Right cardiac atrium (tissue), 5 donors: Measurements from ENCODE around the gene TGM6. TPM values are rescaled to one million over a fixed set of nuclear protein-coding genes. Genes with fewer than 3 reads are reported as not detected.

Experiments
- ATAC-seq, 2 donors: fragments of 200-7000 bp; cut with Tn5 transposase; one replicate each; pipeline versions ENCODE4 v1.8.0 to v1.9.1; 2020; ENCODE audit warnings: moderate library complexity in 2 of 2, mild to moderate bottlenecking in 1 of 2
- DNase-seq, 3 donors: peaks; one replicate each; pipeline ENCODE4 v3.0.0-alpha.2; 2020
- H3K27ac ChIP-seq: one replicate; pipeline ENCODE4 v1.5.1; 2013; ENCODE audit warnings: mild to moderate bottlenecking, low read length, control low read depth, moderate library complexity
- H3K27me3 ChIP-seq: one replicate; pipeline ENCODE4 v1.6.1; 2013; ENCODE audit not compliant: control insufficient read depth, insufficient read depth
- H3K4me1 ChIP-seq: one replicate; pipeline ENCODE4 v1.6.1; 2013; ENCODE audit warnings: low read length; ENCODE audit not compliant: control insufficient read depth, insufficient read depth
- H3K4me3 ChIP-seq: one replicate; pipeline ENCODE4 v1.5.1; 2013; ENCODE audit warnings: low read length, control low read depth
- H3K9me3 ChIP-seq: one replicate; pipeline ENCODE4 v1.6.1; 2013; ENCODE audit warnings: low read length; ENCODE audit not compliant: control insufficient read depth
- WGBS: extraction: QIAGEN DNeasy Blood & Tissue Kit; methylation state at CpG from one replicate; pipeline ENCODE4 v1.1.7; 2013; 5-methylcytosine and 5-hydroxymethylcytosine counted together
- intact Hi-C, 4 donors: fragments of 100-400 bp; cut with DNase I; formaldehyde crosslinking; loops; one replicate each; pipeline versions ENCODE4 v1.11.0 to v1.14.0; 2022 to 2023
- polyA plus RNA-seq: library from polyadenylated mRNA; stranded (reverse); fragments of 200-250 nt; gene quantifications from one replicate; pipeline ENCODE4 v1.2.3, GENCODE V29; 2013
- total RNA-seq, 4 donors: library from RNA; stranded (reverse); fragmentation: NEBNext Ultra II Directional; extraction: Animal tissue kit (Norgen Biotek cat#: 25700); gene quantifications; one replicate each; pipeline ENCODE4 v1.2.1, GENCODE V29; 2021
- donor health status: healthy with polysubstance abuse.
- donor health status: DM: no; HTN: yes; CAD: no.
- donor health status: DM: no; HTN: no; CAD: no.
- donor health status: DM: no; HTN: yes; CAD: no; lungs with severe emphysema.
- donor health status: DM: yes; HTN: yes; CAD: no.

Gene TGM6
- total and polyA plus RNA-seq, 5 donors, result not detected

DNA sequence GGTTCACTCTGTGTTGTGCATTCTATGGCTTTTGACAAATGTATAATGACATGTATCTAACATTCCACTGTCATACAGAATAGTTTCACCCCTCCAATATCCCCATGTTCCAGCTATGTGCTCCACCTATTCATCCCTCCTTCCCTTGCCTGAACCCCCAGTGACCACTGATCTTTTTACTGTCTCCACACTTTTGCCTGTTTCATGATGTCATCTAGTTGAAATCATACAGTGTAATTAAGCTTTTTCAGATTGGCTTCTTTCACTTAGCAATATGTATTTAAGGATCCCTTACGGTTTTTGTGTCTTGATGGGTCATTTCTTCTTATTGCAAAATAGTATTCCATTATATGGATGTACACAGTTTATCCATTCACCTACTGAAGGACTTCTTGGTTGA lies 39.8 kb downstream of the TGM6 start:
- H3K4me1 ChIP-seq, result no peaks in the 10 kb centered on the region
- H3K27ac ChIP-seq, result no peak overlapping the region
- DNase-seq, result no peak
- no peak for ATAC-seq
- H3K27me3 ChIP-seq, result no peaks in the 10 kb centered on the region
- no peaks in the 10 kb centered on the region for H3K9me3 ChIP-seq
- WGBS, result 70% methylated on average over 1 of the region's 1 CpG
- intact Hi-C loops, result no loop called here
- H3K4me3 ChIP-seq, result no peak overlapping the region

DNA sequence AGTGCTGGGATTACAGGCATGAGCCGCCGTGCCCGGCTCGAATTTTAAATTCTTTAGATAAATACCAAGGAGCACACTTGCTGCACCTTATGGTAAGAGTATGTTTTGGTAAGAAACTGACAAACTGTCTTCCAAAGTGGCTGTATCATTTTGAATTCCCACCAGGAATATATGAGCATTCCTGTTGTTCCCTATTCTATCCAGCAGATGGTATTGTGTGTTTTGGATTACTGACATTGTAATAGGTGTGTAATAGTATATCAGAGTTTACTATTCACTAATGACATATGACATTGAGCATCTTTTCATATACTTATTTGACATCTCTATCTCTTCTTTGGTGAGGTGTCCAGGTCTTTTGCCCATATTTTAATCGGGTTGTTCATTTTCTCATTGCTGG lies 40.5 kb downstream of the TGM6 start:
- no peaks in the 10 kb centered on the region for H3K27me3 ChIP-seq
- no peak for ATAC-seq
- 79% methylated on average over 5 of the region's 5 CpGs for WGBS
- intact Hi-C loops, result no loop called here
- no peak for DNase-seq
- no peaks in the 10 kb centered on the region for H3K4me1 ChIP-seq
- H3K27ac ChIP-seq, result no peak overlapping the region
- H3K9me3 ChIP-seq, result no peaks in the 10 kb centered on the region
- H3K4me3 ChIP-seq, result no peak overlapping the region

- no peak for ATAC-seq
Observed at GRCh38 chr20:2429051-2429450, 48.4 kb downstream of the TGM6 start.

DNA sequence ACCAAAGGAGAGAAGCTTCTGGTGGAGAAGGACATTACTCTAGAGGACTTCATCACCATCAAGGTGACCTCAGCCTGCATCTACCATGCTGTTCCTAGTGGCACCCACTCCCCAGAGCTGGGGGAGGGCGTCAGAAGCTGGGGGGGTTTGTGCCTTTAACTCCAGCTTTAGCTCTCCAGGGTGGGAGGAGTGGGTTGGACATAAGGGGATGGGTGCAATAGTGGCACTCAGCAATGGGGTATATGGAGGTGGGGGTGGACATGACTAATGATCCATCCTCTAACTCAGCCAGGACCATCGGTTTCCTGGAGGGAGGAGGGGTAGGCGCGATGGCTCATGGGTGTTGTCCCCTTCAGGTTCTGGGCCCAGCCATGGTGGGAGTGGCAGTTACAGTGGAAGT lies 49.8 kb downstream of the TGM6 start:
- Histone ChIP-seq H3K4me3 (no peak overlapping the region), H3K27me3 (no peaks in the 10 kb centered on the region), H3K27ac (no peak overlapping the region), H3K9me3 (no peaks in the 10 kb centered on the region), H3K4me1 (no peaks in the 10 kb centered on the region)
- WGBS, result 81% methylated on average over 4 of the region's 4 CpGs
- ATAC-seq, result no peak
- intact Hi-C loops, result no loop called here
- DNase-seq, result no peak

More at GRCh38 chr20:2429051-2429450, 48.4 kb downstream of the TGM6 start:
- WGBS, result 80% methylated on average over 6 of the region's 6 CpGs
- no peaks in the 10 kb centered on the region for H3K9me3 ChIP-seq
- no peak overlapping the region for H3K27ac ChIP-seq
- H3K4me3 ChIP-seq, result no peak overlapping the region
- intact Hi-C loops, result no loop called here
- DNase-seq, result no peak
- no peaks in the 10 kb centered on the region for H3K4me1 ChIP-seq
- H3K27me3 ChIP-seq, result no peaks in the 10 kb centered on the region

GRCh38 chr20:2431185-2431584 lies 50.5 kb downstream of the TGM6 start:
- ATAC-seq (no peak), DNase-seq (no peak)
- no peaks in the 10 kb centered on the region for H3K9me3 ChIP-seq
- no peaks in the 10 kb centered on the region for H3K27me3 ChIP-seq
- H3K4me3 ChIP-seq, result no peak overlapping the region
- 36% methylated on average over 1 of the region's 1 CpG for WGBS
- intact Hi-C loops, result no loop called here
- H3K27ac ChIP-seq, result no peak overlapping the region
- H3K4me1 ChIP-seq, result no peaks in the 10 kb centered on the region

GRCh38 chr20:2446845-2447244 lies 66.1 kb downstream of the TGM6 start:
- intact Hi-C loops, result no loop called here
- no peaks in the 10 kb centered on the region for H3K27me3 ChIP-seq
- no peaks in the 10 kb centered on the region for H3K9me3 ChIP-seq
- DNase-seq (no peak), ATAC-seq (no peak)
- WGBS, result 75% methylated on average over 4 of the region's 4 CpGs
- H3K27ac ChIP-seq, result no peak overlapping the region
- no peak overlapping the region for H3K4me3 ChIP-seq
- no peaks in the 10 kb centered on the region for H3K4me1 ChIP-seq

GRCh38 chr20:2449386-2449785 lies 68.7 kb downstream of the TGM6 start:
- intact Hi-C loops, result no loop called here
- WGBS, result 92% methylated on average over 1 of the region's 1 CpG

DNA sequence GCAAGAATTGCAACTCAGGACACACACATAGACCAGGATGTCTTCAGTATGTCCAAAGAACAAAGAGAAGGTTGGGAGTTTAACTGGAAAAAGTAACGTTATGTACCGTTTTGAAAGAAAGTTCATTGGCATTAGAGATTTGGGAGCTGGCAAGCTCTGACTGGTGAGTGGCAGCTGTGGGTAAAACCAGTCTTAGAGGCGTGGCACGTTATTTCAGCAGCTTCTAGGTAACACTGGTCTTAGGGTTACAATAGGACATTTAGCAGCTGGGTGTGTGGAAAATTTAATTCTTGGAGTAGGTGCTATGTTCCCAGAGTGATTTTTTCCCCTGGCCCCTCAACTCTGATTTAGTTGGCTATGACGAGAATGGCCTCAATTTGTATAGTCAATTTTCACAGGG lies 70.7 kb downstream of the TGM6 start:
- WGBS, result 83% methylated on average over 5 of the region's 5 CpGs
- H3K4me3 ChIP-seq, result no peak overlapping the region
- no peak for ATAC-seq

More at GRCh38 chr20:2449386-2449785, 68.7 kb downstream of the TGM6 start:
- DNase-seq, result no peak
- Histone ChIP-seq H3K9me3 (no peaks in the 10 kb centered on the region), H3K27ac (no peak overlapping the region), H3K27me3 (no peaks in the 10 kb centered on the region), H3K4me3 (no peak overlapping the region), H3K4me1 (no peaks in the 10 kb centered on the region)
- ATAC-seq, result no peak

DNA sequence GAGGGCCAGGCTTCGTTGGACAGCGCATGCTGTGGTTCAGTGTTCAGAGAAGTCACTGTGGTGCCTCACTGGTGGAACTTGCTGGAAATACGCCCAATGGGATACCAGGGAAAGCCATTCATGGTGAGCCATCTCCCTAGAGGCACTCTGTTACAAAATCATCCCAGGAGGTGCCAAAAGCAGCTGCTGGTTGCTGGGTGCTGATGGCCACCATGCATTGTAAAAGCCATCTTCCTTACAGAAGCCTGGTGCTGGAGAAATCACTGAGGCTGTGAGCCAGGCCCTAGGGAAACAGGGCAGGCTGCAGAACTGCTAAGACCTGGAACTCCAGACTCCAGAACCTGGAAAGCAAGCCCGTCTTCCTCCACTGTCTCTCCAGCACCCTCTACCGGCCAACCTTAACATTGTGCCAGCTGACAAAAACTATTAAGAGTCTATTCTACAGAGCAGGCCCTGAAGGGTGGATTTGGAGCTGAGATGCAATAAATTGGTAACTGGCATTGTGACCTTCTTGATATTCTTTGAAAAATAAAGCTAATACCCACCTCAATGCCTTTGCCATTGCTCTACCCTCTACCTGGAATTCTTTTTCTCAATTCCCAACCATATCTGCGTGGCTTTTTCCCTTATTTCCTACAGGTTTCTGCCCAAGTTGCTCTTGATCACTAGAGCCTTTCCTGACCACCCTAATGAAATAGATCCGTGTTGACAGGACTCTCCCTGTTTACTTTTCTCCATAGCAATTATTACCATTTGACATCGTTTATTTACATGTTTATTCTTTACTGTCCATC lies 71.4 kb downstream of the TGM6 start:
- DNase-seq (peak in 2 of 3 donors; percentile 62 to 77), ATAC-seq (peak; percentile 54 to 70)
- H3K27ac ChIP-seq, result no peak overlapping the region
- H3K27me3 ChIP-seq, result no peaks in the 10 kb centered on the region
- WGBS, result 52% methylated on average over 8 of the region's 8 CpGs
- H3K4me3 ChIP-seq, result no peak overlapping the region
- H3K4me1 ChIP-seq, result no peaks in the 10 kb centered on the region
- intact Hi-C loops, result loop anchor here in 3 of 4 donors (5.0 to 10.0 kb wide), 5 partner anchors 245 to 687 kb away; no protein-coding TSS in a partner anchor
- H3K9me3 ChIP-seq, result no peaks in the 10 kb centered on the region

More for the DNA sequence above, 70.7 kb downstream of the TGM6 start:
- Histone ChIP-seq H3K27ac (no peak overlapping the region), H3K27me3 (no peaks in the 10 kb centered on the region), H3K4me1 (no peaks in the 10 kb centered on the region), H3K9me3 (no peaks in the 10 kb centered on the region)
- intact Hi-C loops, result loop anchor here in 3 of 4 donors (5.0 to 10.0 kb wide), 5 partner anchors 244 to 687 kb away; no protein-coding TSS in a partner anchor
- DNase-seq, result no peak

- intact Hi-C loops, result loop anchor here in 3 of 4 donors (5.0 to 10.0 kb wide), 5 partner anchors 246 to 689 kb away; no protein-coding TSS in a partner anchor
- ATAC-seq (no peak), DNase-seq (no peak)
- no peak overlapping the region for H3K27ac ChIP-seq
- no peaks in the 10 kb centered on the region for H3K4me1 ChIP-seq
- H3K4me3 ChIP-seq, result no peak overlapping the region
- H3K27me3 ChIP-seq, result no peaks in the 10 kb centered on the region
- WGBS, result 82% methylated on average over 3 of the region's 3 CpGs
- H3K9me3 ChIP-seq, result no peaks in the 10 kb centered on the region
Observed at GRCh38 chr20:2453792-2454191, 73.1 kb downstream of the TGM6 start.

DNA sequence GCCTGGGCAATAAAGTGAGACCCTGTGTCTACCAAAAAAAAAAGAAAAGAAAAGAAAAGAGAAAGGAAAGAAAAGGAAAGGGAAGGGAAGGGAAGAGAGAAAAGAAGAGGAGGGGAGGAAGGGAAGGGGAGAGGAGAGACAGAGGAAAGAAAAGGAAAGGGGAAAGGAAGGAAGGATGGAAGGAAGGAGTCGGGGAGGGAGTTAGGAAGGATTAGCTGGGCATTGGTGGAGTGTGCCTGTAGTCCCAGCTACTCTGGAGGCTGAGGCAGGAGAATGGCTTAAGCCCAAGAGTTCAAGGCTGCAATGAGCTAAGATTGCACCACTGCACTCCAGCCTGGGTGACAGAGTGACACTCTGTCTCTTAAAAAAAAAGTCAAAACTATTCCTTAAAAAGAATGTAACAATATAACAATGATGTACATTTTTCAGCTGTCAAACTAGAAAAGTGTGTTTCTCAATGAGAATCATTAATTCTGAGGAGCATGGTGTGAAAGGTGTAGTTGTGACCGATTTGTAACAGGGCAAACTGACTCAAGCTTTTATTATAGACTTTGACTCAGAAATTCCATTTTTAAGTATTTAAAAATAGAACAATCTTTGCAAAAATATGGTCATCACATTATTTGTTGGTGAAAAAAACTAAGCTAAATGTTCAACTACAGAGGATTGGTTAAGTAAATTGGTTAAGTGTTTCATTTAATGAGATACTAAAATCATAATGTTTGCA lies 75.2 kb downstream of the TGM6 start:
- 74% methylated on average over 2 of the region's 2 CpGs for WGBS
- DNase-seq (no peak), ATAC-seq (no peak)
- Histone ChIP-seq H3K9me3 (no peaks in the 10 kb centered on the region), H3K4me1 (no peaks in the 10 kb centered on the region), H3K27me3 (no peaks in the 10 kb centered on the region), H3K27ac (no peak overlapping the region), H3K4me3 (no peak overlapping the region)
- intact Hi-C loops, result loop anchor here in 2 of 4 donors (10.0 kb wide), 3 partner anchors 251 to 691 kb away; no protein-coding TSS in a partner anchor
